H9 (cell line): ENCODE data around the gene HIGD2A. TPM values are rescaled to one million over a fixed set of nuclear protein-coding genes. Genes with fewer than 3 reads are reported as not detected.
A peak's percentile ranks its signal among the peaks of the same experiment; 100 is the strongest.

Experiments used
- DNase-seq: peaks from one replicate; pipeline ENCODE4 v3.0.0-alpha.2; 2017
- H2AFZ ChIP-seq: one replicate; pipeline ENCODE4 v1.6.1; 2013; ENCODE audit warnings: mild to moderate bottlenecking, low read length, control low read depth, moderate library complexity
- H2AK5ac ChIP-seq: 2 replicates; pipeline ENCODE4 v1.6.1; 2013; ENCODE audit warnings: low read length, control low read depth, mixed read lengths; ENCODE audit not compliant: insufficient read length
- H2BK120ac ChIP-seq: one replicate; pipeline ENCODE4 v1.6.1; 2013; ENCODE audit warnings: low read depth, mild to moderate bottlenecking, low read length, control low read depth, inconsistent platforms; ENCODE audit not compliant: poor library complexity, severe bottlenecking
- H2BK12ac ChIP-seq: 2 replicates; pipeline ENCODE4 v1.6.1; 2013; ENCODE audit warnings: low read length, control low read depth, mixed read lengths, low read depth; ENCODE audit not compliant: insufficient read length
- H2BK15ac ChIP-seq: 2 replicates; pipeline ENCODE4 v1.6.1; 2013; ENCODE audit warnings: low read depth, low read length, control low read depth
- H2BK20ac ChIP-seq: one replicate; pipeline ENCODE4 v1.6.1; 2013; ENCODE audit warnings: low read depth, mild to moderate bottlenecking, low read length, control low read depth, inconsistent platforms; ENCODE audit not compliant: poor library complexity, severe bottlenecking
- H2BK5ac ChIP-seq: 2 replicates; pipeline ENCODE4 v1.6.1; 2013; ENCODE audit warnings: low read length, control low read depth, mixed read lengths; ENCODE audit not compliant: insufficient read length
- H3K14ac ChIP-seq: 2 replicates; pipeline ENCODE4 v1.6.1; 2013; ENCODE audit warnings: low read length, control low read depth; ENCODE audit not compliant: insufficient read depth
- H3K18ac ChIP-seq: 2 replicates; pipeline ENCODE4 v1.6.1; 2013; ENCODE audit warnings: low read depth, mild to moderate bottlenecking, mixed read lengths, low read length, control low read depth; ENCODE audit not compliant: insufficient read length
- H3K23ac ChIP-seq: 2 replicates; pipeline ENCODE4 v1.6.1; 2013; ENCODE audit warnings: low read length, control low read depth, mixed read lengths, low read depth; ENCODE audit not compliant: insufficient read length
- H3K23me2 ChIP-seq: 2 replicates; pipeline ENCODE4 v1.6.1; 2013; ENCODE audit warnings: low read depth, mild to moderate bottlenecking, mixed read lengths, low read length, control low read depth; ENCODE audit not compliant: insufficient read length, poor library complexity, severe bottlenecking
- H3K27ac ChIP-seq: 2 replicates; pipeline ENCODE4 v1.5.1; 2013; ENCODE audit warnings: low read length, control low read depth, mixed read lengths, low read depth; ENCODE audit not compliant: insufficient read length
- H3K27me3 ChIP-seq: 2 replicates; pipeline ENCODE4 v1.6.1; 2013; ENCODE audit warnings: low read length, control low read depth, inconsistent platforms; ENCODE audit not compliant: insufficient read depth
- H3K4ac ChIP-seq: 2 replicates; pipeline ENCODE4 v1.6.1; 2013; ENCODE audit warnings: low read depth, mild to moderate bottlenecking, control low read depth, inconsistent platforms, low read length, moderate library complexity
- H3K4me1 ChIP-seq: 2 replicates; pipeline ENCODE4 v1.6.1; 2013; ENCODE audit warnings: low read length, control low read depth, inconsistent platforms; ENCODE audit not compliant: insufficient read depth
- H3K4me2 ChIP-seq: 2 replicates; pipeline ENCODE4 v1.6.1; 2013; ENCODE audit warnings: low read length, control low read depth, mixed read lengths; ENCODE audit not compliant: insufficient read length, insufficient read depth
- H3K56ac ChIP-seq: 2 replicates; pipeline ENCODE4 v1.6.1; 2013; ENCODE audit warnings: low read depth, mild to moderate bottlenecking, mixed read lengths, low read length, control low read depth; ENCODE audit not compliant: insufficient read length
- H3K79me1 ChIP-seq: 2 replicates; pipeline ENCODE4 v1.6.1; 2013; ENCODE audit warnings: low read depth, mild to moderate bottlenecking, moderate library complexity, low read length, control low read depth, inconsistent platforms; ENCODE audit not compliant: insufficient read depth, poor library complexity, severe bottlenecking
- H3K79me2 ChIP-seq: 2 replicates; pipeline ENCODE4 v1.6.1; 2013; ENCODE audit warnings: low read length, control low read depth, inconsistent platforms; ENCODE audit not compliant: insufficient read depth
- H3K9ac ChIP-seq: 2 replicates; pipeline ENCODE4 v1.6.1; 2013; ENCODE audit warnings: low read length, control low read depth, mixed read lengths; ENCODE audit not compliant: insufficient read length; ENCODE audit errors: extremely low read depth
- H3K9me3 ChIP-seq: one replicate; pipeline ENCODE4 v1.6.1; 2013; ENCODE audit warnings: low read depth, low read length, inconsistent platforms; ENCODE audit not compliant: control insufficient read depth
- H3T11ph ChIP-seq: one replicate; pipeline ENCODE4 v1.6.1; 2013; ENCODE audit warnings: mild to moderate bottlenecking, low read length, control low read depth, inconsistent platforms
- H4K20me1 ChIP-seq: one replicate; pipeline ENCODE4 v1.6.1; 2013; ENCODE audit not compliant: control insufficient read depth, insufficient read length, insufficient read depth
- H4K5ac ChIP-seq: 2 replicates; pipeline ENCODE4 v1.6.1; 2013; ENCODE audit warnings: low read depth, mild to moderate bottlenecking, mixed read lengths, low read length, control low read depth; ENCODE audit not compliant: insufficient read length
- H4K8ac ChIP-seq: replicated peaks from 2 replicates; pipeline ENCODE4 v1.6.1; 2013; ENCODE audit warnings: low read length, control low read depth, mixed read lengths, low read depth; ENCODE audit not compliant: insufficient read length
- H4K91ac ChIP-seq: 2 replicates; pipeline ENCODE4 v1.6.1; 2013; ENCODE audit warnings: low read depth, mild to moderate bottlenecking, moderate library complexity, mixed read lengths, low read length, control low read depth; ENCODE audit not compliant: insufficient read length
- H3K27ac Mint-ChIP-seq, 3 experiments: 2 replicates in 2 of 3; 3 replicates in 1 of 3; pipeline ENCODE4 v1.8.0; 2020 to 2021; ENCODE audit warnings: mixed read lengths in 3 of 3, mild to moderate bottlenecking in 1 of 3, moderate library complexity in 1 of 3
- H3K27me3 Mint-ChIP-seq: 2 replicates; pipeline ENCODE4 v1.8.0; 2021; ENCODE audit warnings: low read depth, mild to moderate bottlenecking, moderate library complexity, mixed read lengths
- H3K36me3 Mint-ChIP-seq, 3 experiments: 2 replicates in 2 of 3; 3 replicates in 1 of 3; pipeline ENCODE4 v1.8.0; 2020 to 2021; ENCODE audit warnings: low read depth in 3 of 3, mixed read lengths in 3 of 3; ENCODE audit not compliant: insufficient read depth in 1 of 3
- H3K4me1 Mint-ChIP-seq, 2 experiments: 2 replicates each; pipeline ENCODE4 v1.8.0; 2020; ENCODE audit warnings: mixed read lengths in 2 of 2
- H3K4me3 Mint-ChIP-seq, 2 experiments: 2 replicates in 1 of 2; 3 replicates in 1 of 2; pipeline ENCODE4 v1.8.0; 2020 to 2021; ENCODE audit warnings: mild to moderate bottlenecking in 2 of 2, mixed read lengths in 2 of 2, moderate library complexity in 1 of 2
- H3K9me3 Mint-ChIP-seq, 2 experiments: 2 replicates in 1 of 2; 3 replicates in 1 of 2; pipeline ENCODE4 v1.8.0; 2020; ENCODE audit warnings: mild to moderate bottlenecking in 2 of 2, mixed read lengths in 2 of 2, moderate library complexity in 1 of 2
- WGBS: extraction: QIAGEN DNeasy Blood & Tissue Kit; methylation state at CpG from one replicate; pipeline ENCODE4 v1.1.7; 2013; ENCODE audit warnings: missing lambda C conversion rate, low lambda C conversion rate, mixed read lengths; ENCODE audit not compliant: insufficient read length; ENCODE audit errors: extremely low coverage; 5-methylcytosine and 5-hydroxymethylcytosine counted together
- total RNA-seq: library from RNA; stranded (reverse); gene quantifications from 2 replicates; pipeline ENCODE4 v1.2.1, GENCODE V29; 2021
- TF ChIP-seq, protein P1 (sequence below): fragments of 200-600 bp; sonication (generic); conservative IDR thresholded peaks from 3 replicates; pipeline ENCODE4 v1.8.0; 2021; ENCODE audit warnings: antibody characterized with exemption, mild to moderate bottlenecking

HIGD2A gene
- total RNA-seq, 1 experiment from 2014 or later = 92.3 TPM

DNA sequence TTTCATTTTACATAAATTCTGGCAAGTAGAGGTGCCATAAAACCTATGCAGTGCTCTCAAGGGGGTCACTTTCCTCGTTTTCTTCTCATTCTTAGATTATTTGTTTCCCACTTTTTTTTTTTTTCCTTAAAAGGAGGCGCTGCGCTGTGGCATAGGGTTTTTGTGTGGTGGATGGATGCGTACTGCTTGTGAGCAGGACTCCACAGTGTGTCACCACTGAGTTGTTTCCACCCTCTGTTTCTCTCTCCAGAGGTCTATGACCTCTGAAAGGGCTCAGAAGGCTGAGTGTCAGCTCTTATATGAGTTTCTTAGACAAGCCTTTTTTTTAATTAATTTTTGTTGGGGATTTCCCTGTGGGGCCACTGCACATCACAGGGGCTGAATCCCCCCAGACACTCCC lies 41.4 kb downstream of the HIGD2A start:
- Histone ChIP-seq H2AFZ (no peak overlapping the region), H4K8ac (no peak overlapping the region), H3K56ac (no peak overlapping the region), H3K79me2 (no peaks in the 10 kb centered on the region), H2BK20ac (no peak overlapping the region), H4K20me1 (no peaks in the 10 kb centered on the region), H2BK120ac (no peak overlapping the region), H3T11ph (no peak overlapping the region), H3K4me2 (no peak overlapping the region), H4K91ac (no peak overlapping the region), H3K9me3 (no peaks in the 10 kb centered on the region), H3K79me1 (no peaks in the 10 kb centered on the region), H3K23ac (no peak overlapping the region), H2BK15ac (no peak overlapping the region), H3K4ac (no peak overlapping the region), H3K27me3 (no peaks in the 10 kb centered on the region), H3K18ac (no peak overlapping the region), H2BK12ac (no peak overlapping the region), H2BK5ac (no peak overlapping the region), H3K14ac (no peak overlapping the region), H3K23me2 (no peaks in the 10 kb centered on the region), H3K9ac (no peak overlapping the region), H3K27ac (no peak overlapping the region), H3K4me1 (no peaks in the 10 kb centered on the region), H4K5ac (no peak overlapping the region), H2AK5ac (no peak overlapping the region)
- Mint-ChIP-seq H3K9me3 (peaks cover 28 to 29% of the 10 kb centered on the region in 2 experiments), H3K27me3 (peaks cover 7% of the 10 kb centered on the region), H3K4me1 (no peaks in the 10 kb centered on the region; a peak in 1 of 4 replicates), H3K27ac (peak overlapping the region in 1 of 3 experiments; percentile 22; a peak in 1 of 7 replicates), H3K4me3 (no peak overlapping the region), H3K36me3 (peaks cover 4 to 13% (median 8%) of the 10 kb centered on the region in 3 experiments; a peak in 5 of 7 replicates)
- TF ChIP-seq, protein P1, sequence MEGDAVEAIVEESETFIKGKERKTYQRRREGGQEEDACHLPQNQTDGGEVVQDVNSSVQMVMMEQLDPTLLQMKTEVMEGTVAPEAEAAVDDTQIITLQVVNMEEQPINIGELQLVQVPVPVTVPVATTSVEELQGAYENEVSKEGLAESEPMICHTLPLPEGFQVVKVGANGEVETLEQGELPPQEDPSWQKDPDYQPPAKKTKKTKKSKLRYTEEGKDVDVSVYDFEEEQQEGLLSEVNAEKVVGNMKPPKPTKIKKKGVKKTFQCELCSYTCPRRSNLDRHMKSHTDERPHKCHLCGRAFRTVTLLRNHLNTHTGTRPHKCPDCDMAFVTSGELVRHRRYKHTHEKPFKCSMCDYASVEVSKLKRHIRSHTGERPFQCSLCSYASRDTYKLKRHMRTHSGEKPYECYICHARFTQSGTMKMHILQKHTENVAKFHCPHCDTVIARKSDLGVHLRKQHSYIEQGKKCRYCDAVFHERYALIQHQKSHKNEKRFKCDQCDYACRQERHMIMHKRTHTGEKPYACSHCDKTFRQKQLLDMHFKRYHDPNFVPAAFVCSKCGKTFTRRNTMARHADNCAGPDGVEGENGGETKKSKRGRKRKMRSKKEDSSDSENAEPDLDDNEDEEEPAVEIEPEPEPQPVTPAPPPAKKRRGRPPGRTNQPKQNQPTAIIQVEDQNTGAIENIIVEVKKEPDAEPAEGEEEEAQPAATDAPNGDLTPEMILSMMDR = no peak
- WGBS = no CpG with 5 or more reads among the region's 4 CpGs
- no peak for DNase-seq
